ENCODE measurements around the gene VWF. TPM values are rescaled to one million over a fixed set of nuclear protein-coding genes. Genes with fewer than 3 reads are reported as not detected.

The VWF gene
- total and polyA plus RNA-seq, 2 donors (not counting 3 experiments of a cell fraction or from before 2014, with no cell fraction given): 1,041 to 2,328 TPM

- H3K4me1 ChIP-seq (ENCODE audit: control insufficient read depth, extremely low read depth, insufficient read depth, low read length): no peaks in the 10 kb centered on the region
- H3K9me3 ChIP-seq (replicated peaks; ENCODE audit: control insufficient read depth, insufficient read depth, low read length): no peaks in the 10 kb centered on the region
- CTCF ChIA-PET: no interaction called here
- POLR2A ChIA-PET: no interaction called here
- no peak for FAIRE-seq
- H3K27ac ChIP-seq (ENCODE audit: insufficient read depth, low read depth, low read length): no peak overlapping the region
- H3K27me3 ChIP-seq (ENCODE audit: control insufficient read depth in 2 of 2, insufficient read depth in 2 of 2, low read length in 2 of 2): no peaks in the 10 kb centered on the region
- no peak overlapping the region for H3K4me3 ChIP-seq (replicated peaks in 1 of 3; ENCODE audit: insufficient read depth in 1 of 3, low read depth in 1 of 3, low read length in 3 of 3)
- peaks cover 7% of the 10 kb centered on the region for H4K20me1 ChIP-seq (replicated peaks; ENCODE audit: control insufficient read depth, extremely low read depth, insufficient read depth, low read length)
- no peak for TF ChIP-seq MYC (IDR thresholded peaks at IDR 0.05; ENCODE audit: low read depth, low read length)
- intact Hi-C loops (cut with micrococcal nuclease): no loop called here
- BruUV-seq (replicated peaks): no TSS peak
- no peak overlapping the region for H3K9ac ChIP-seq (replicated peaks; ENCODE audit: extremely low read depth, insufficient read depth, low read length)
- peaks cover 62 to 79% of the 10 kb centered on the region in 2 experiments for H3K36me3 ChIP-seq (ENCODE audit: control insufficient read depth in 2 of 2, extremely low read depth in 1 of 2, insufficient read depth in 2 of 2, low read length in 2 of 2)
- no peak overlapping the region for H3K4me2 ChIP-seq (ENCODE audit: insufficient read depth, low read length)
- dilution Hi-C loops (cut with MboI; ENCODE audit: extremely low pct_ligation_motif_present, low sequenced_read_pairs): no loop called here
- H2AFZ ChIP-seq (ENCODE audit: low read depth, low read length): no peak overlapping the region
- H3K79me2 ChIP-seq (ENCODE audit: control insufficient read depth, insufficient read depth, low read length): peaks cover 13% of the 10 kb centered on the region
- no peak for DNase-seq (ENCODE audit: low read depth, low spot score)
- H3K9me1 ChIP-seq (replicated peaks; ENCODE audit: control insufficient read depth, extremely low read depth, insufficient read depth, low read length): no peaks in the 10 kb centered on the region
Measured at GRCh38 chr12:5985471-5985870, 139.0 kb downstream of the VWF start.

GRCh38 chr12:5984873-5985272 is 139.6 kb downstream of the VWF start:
- DNase-seq (ENCODE audit: low read depth, low spot score) (no peak), FAIRE-seq (no peak)
- no peak overlapping the region for H3K9ac ChIP-seq (replicated peaks; ENCODE audit: extremely low read depth, insufficient read depth, low read length)
- no peaks in the 10 kb centered on the region for H3K9me3 ChIP-seq (replicated peaks; ENCODE audit: control insufficient read depth, insufficient read depth, low read length)
- ChIA-PET CTCF (no interaction called here), POLR2A (no interaction called here)
- no peak overlapping the region for H2AFZ ChIP-seq (ENCODE audit: low read depth, low read length)
- BruUV-seq (replicated peaks): no TSS peak
- H4K20me1 ChIP-seq (replicated peaks; ENCODE audit: control insufficient read depth, extremely low read depth, insufficient read depth, low read length): peaks cover 7% of the 10 kb centered on the region
- no peaks in the 10 kb centered on the region for H3K4me1 ChIP-seq (ENCODE audit: control insufficient read depth, extremely low read depth, insufficient read depth, low read length)
- H3K36me3 ChIP-seq (ENCODE audit: control insufficient read depth in 2 of 2, extremely low read depth in 1 of 2, insufficient read depth in 2 of 2, low read length in 2 of 2): peaks cover 58 to 76% of the 10 kb centered on the region in 2 experiments
- dilution Hi-C loops (cut with MboI; ENCODE audit: extremely low pct_ligation_motif_present, low sequenced_read_pairs): no loop called here
- peaks cover 11% of the 10 kb centered on the region for H3K79me2 ChIP-seq (ENCODE audit: control insufficient read depth, insufficient read depth, low read length)
- no peak for TF ChIP-seq EZH2 (IDR thresholded peaks at IDR 0.05; ENCODE audit: borderline replicate concordance, low read depth, low read length, severe bottlenecking)
- TF ChIP-seq MYC (IDR thresholded peaks at IDR 0.05; ENCODE audit: low read depth, low read length): no peak
- no peak for TF ChIP-seq JUN (IDR thresholded peaks at IDR 0.05; ENCODE audit: borderline replicate concordance, insufficient read depth, insufficient read length, low read depth)
- no peak for TF ChIP-seq POLR2A (IDR thresholded peaks at IDR 0.05; ENCODE audit: low read depth, low read length)
- no peak for TF ChIP-seq CTCF (IDR thresholded peaks at IDR 0.05; ENCODE audit: extremely low read depth in 1 of 2, insufficient read depth in 1 of 2, low read depth in 1 of 2, low read length in 2 of 2)
- no peak for TF ChIP-seq POLR2AphosphoS5 (IDR thresholded peaks at IDR 0.05; ENCODE audit: insufficient read depth, low read depth, low read length)
- TF ChIP-seq GATA2 (IDR thresholded peaks at IDR 0.05; ENCODE audit: insufficient read depth, insufficient read length, low read depth, low read length): no peak
- TF ChIP-seq FOS (IDR thresholded peaks at IDR 0.05; ENCODE audit: borderline replicate concordance, insufficient read depth, low read length): no peak
- no peak for TF ChIP-seq MAX (IDR thresholded peaks at IDR 0.05; ENCODE audit: insufficient read depth, insufficient read length)
- no peak overlapping the region for H3K27ac ChIP-seq (ENCODE audit: insufficient read depth, low read depth, low read length)
- intact Hi-C loops (cut with micrococcal nuclease): no loop called here
- no peak overlapping the region for H3K4me2 ChIP-seq (ENCODE audit: insufficient read depth, low read length)
- no peaks in the 10 kb centered on the region for H3K9me1 ChIP-seq (replicated peaks; ENCODE audit: control insufficient read depth, extremely low read depth, insufficient read depth, low read length)
- H3K4me3 ChIP-seq (replicated peaks in 1 of 3; ENCODE audit: insufficient read depth in 1 of 3, low read depth in 1 of 3, low read length in 3 of 3): no peak overlapping the region
- H3K27me3 ChIP-seq (ENCODE audit: control insufficient read depth in 2 of 2, insufficient read depth in 2 of 2, low read length in 2 of 2): no peaks in the 10 kb centered on the region

All from endothelial cell of umbilical vein (primary cell).